B cell (primary cell): ENCODE measurements around the gene MBNL3.

Experiments used
- EZH2 ChIP-seq: IDR thresholded peaks from 2 replicates; pipeline ENCODE4 v1.6.1; 2012; ENCODE audit warnings: borderline replicate concordance, low read depth, mild to moderate bottlenecking, moderate library complexity, low read length; ENCODE audit not compliant: insufficient read depth, poor library complexity, severe bottlenecking
- TF ChIP-seq, protein P1 (sequence below): fragments of 200-600 bp; IDR thresholded peaks from one replicate; pipeline ENCODE4 v1.8.0; 2022; ENCODE audit warnings: antibody characterized with exemption, mild to moderate bottlenecking

DNA sequence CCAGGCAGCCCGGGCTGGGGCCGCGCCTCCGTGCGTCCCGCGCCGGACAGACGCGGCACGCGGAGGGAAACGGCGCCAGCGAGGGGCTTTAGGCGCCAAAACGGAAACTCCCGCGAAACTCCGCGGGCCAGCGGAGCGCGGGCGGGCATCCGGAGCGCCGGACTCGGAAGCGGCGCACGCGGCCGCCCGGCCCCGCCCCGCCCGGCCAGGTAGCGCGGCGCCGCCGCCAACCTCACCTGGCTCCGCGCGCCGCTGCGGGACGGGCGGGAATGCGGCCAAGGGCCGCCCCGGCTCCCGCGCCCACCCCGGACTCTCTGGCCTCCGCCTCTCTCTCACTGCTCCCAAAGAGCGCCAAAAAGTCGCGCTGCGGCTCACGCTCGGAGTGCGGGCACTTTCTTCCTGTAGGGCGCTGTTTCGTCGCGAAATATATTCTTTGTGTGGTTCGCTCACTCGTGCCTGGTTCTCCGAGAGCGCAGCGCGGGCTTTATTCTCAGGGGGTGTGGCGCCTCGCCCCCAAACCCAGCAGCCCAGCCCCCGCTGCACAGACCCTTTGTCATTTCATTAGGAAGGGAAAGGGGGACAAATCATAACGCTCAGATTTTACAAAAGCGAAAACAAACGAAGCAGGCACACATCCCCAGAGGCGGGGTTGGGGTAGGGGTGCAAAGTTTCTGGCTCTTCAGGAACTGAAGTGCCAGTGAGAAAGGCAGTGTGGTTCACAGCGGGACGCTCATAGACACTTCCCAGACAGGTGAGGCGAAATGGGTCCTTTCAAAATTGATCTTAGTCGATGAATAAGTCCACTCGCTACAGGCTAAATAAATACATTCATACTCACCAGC lies 961 bp upstream of the MBNL3 start:
- TF ChIP-seq, protein P1, sequence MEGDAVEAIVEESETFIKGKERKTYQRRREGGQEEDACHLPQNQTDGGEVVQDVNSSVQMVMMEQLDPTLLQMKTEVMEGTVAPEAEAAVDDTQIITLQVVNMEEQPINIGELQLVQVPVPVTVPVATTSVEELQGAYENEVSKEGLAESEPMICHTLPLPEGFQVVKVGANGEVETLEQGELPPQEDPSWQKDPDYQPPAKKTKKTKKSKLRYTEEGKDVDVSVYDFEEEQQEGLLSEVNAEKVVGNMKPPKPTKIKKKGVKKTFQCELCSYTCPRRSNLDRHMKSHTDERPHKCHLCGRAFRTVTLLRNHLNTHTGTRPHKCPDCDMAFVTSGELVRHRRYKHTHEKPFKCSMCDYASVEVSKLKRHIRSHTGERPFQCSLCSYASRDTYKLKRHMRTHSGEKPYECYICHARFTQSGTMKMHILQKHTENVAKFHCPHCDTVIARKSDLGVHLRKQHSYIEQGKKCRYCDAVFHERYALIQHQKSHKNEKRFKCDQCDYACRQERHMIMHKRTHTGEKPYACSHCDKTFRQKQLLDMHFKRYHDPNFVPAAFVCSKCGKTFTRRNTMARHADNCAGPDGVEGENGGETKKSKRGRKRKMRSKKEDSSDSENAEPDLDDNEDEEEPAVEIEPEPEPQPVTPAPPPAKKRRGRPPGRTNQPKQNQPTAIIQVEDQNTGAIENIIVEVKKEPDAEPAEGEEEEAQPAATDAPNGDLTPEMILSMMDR, result no peak
- TF ChIP-seq EZH2, result no peak
